ENCODE results near the gene IGSF5. TPM values are rescaled to one million over a fixed set of nuclear protein-coding genes. Genes with fewer than 3 reads are reported as not detected.

The IGSF5 gene
- total RNA-seq, 4 donors from 2014 or later = 0.50 to 1.9 TPM; not detected in 2

DNA sequence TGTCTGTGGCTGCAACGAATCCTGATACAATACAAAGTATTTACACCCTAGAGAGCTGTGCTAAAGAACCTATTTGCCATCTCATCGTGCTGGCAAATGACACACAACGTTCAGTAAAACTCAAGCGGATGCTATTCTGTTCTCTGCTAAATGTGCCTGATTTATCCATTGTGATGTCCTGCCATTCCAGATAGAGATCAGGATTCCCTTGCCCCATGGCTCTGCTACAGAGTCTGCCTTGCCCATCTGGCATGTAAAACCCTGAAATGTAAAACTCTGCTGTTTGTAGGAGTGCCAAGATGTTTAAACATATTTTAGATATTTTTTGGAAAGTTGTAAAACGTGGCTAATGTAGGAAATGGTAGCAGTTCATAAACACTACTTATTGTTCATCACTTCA, 20.0 kb upstream of the IGSF5 start:
- no peaks in the 10 kb centered on the region for H3K9me3 ChIP-seq
- 71 to 82% methylated on average over 2 to 5 of the region's 5 CpGs for WGBS, 2 donors (ENCODE audit: low coverage in 1 of 2)
- no peaks in the 10 kb centered on the region for H3K27me3 ChIP-seq
- H3K36me3 ChIP-seq = no peaks in the 10 kb centered on the region
- ATAC-seq = no peak
- no peak overlapping the region for H3K4me3 ChIP-seq
- H3K4me1 ChIP-seq = no peaks in the 10 kb centered on the region
- TF ChIP-seq POLR2AphosphoS5 (IDR thresholded peaks at IDR 0.05) (no peak), POLR2A (IDR thresholded peaks at IDR 0.05) (no peak)
- no peak overlapping the region for H3K27ac ChIP-seq

- H3K27ac ChIP-seq = no peak overlapping the region
- WGBS, 2 donors (ENCODE audit: low coverage in 1 of 2) = 92 to 97% methylated on average over 6 to 7 of the region's 7 CpGs
These were observed 18.9 kb upstream of the IGSF5 start for GRCh38 chr21:39726133-39726532.

GRCh38 chr21:39727401-39728120, 17.4 kb upstream of the IGSF5 start:
- peaks cover 0 to 9% (median 0%) of the 10 kb centered on the region in 3 donors for H3K9me3 ChIP-seq
- H3K4me1 ChIP-seq = no peaks in the 10 kb centered on the region
- H3K27ac ChIP-seq = no peak overlapping the region
- WGBS, 2 donors (ENCODE audit: low coverage in 1 of 2) = 84 to 94% methylated on average over 7 to 9 of the region's 15 CpGs
- H3K4me3 ChIP-seq = no peak overlapping the region
- H3K36me3 ChIP-seq = no peaks in the 10 kb centered on the region
- no peaks in the 10 kb centered on the region for H3K27me3 ChIP-seq
- no peak for ATAC-seq
- TF ChIP-seq POLR2AphosphoS5 (IDR thresholded peaks at IDR 0.05) (no peak), EP300 (IDR thresholded peaks at IDR 0.05) (no peak), POLR2A (IDR thresholded peaks at IDR 0.05) (no peak)
- TF ChIP-seq, protein P1, sequence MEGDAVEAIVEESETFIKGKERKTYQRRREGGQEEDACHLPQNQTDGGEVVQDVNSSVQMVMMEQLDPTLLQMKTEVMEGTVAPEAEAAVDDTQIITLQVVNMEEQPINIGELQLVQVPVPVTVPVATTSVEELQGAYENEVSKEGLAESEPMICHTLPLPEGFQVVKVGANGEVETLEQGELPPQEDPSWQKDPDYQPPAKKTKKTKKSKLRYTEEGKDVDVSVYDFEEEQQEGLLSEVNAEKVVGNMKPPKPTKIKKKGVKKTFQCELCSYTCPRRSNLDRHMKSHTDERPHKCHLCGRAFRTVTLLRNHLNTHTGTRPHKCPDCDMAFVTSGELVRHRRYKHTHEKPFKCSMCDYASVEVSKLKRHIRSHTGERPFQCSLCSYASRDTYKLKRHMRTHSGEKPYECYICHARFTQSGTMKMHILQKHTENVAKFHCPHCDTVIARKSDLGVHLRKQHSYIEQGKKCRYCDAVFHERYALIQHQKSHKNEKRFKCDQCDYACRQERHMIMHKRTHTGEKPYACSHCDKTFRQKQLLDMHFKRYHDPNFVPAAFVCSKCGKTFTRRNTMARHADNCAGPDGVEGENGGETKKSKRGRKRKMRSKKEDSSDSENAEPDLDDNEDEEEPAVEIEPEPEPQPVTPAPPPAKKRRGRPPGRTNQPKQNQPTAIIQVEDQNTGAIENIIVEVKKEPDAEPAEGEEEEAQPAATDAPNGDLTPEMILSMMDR (IDR thresholded peaks at IDR 0.05) = no peak

More at GRCh38 chr21:39726133-39726532, 18.9 kb upstream of the IGSF5 start:
- Histone ChIP-seq H3K9me3 (no peaks in the 10 kb centered on the region), H3K36me3 (no peaks in the 10 kb centered on the region), H3K4me3 (no peak overlapping the region), H3K27me3 (no peaks in the 10 kb centered on the region), H3K4me1 (no peaks in the 10 kb centered on the region)
- TF ChIP-seq EP300 (IDR thresholded peaks at IDR 0.05) (no peak), POLR2AphosphoS5 (IDR thresholded peaks at IDR 0.05) (no peak), POLR2A (IDR thresholded peaks at IDR 0.05) (no peak)
- TF ChIP-seq, protein P1 (IDR thresholded peaks at IDR 0.05) = no peak
- no peak for ATAC-seq

DNA sequence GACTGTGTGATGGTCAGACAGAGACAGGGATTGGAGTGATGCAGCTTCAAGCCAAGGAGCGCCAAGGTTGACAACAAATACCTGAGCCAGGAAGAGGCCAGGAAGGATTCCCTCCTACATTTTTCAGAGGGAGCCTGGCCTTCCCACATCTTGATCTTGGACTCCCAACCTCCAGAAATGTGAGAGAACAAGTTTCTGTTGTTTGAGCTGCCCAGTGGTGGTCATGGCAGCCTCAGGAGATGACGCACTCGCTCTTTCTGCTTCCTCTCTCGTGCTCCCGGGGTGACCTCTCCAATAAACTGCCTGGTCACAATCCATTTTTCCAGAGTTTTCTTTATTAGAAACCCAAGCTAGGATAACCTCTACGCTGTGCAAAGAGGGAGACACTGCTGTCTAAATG, 16.6 kb upstream of the IGSF5 start:
- no peaks in the 10 kb centered on the region for H3K27me3 ChIP-seq
- 76 to 77% methylated on average over 6 of the region's 6 CpGs for WGBS, 2 donors (ENCODE audit: low coverage in 1 of 2)
- peaks cover 0 to 9% (median 0%) of the 10 kb centered on the region in 3 donors for H3K9me3 ChIP-seq
- no peak overlapping the region for H3K4me3 ChIP-seq
- H3K4me1 ChIP-seq = no peaks in the 10 kb centered on the region
- H3K36me3 ChIP-seq = no peaks in the 10 kb centered on the region
- no peak overlapping the region for H3K27ac ChIP-seq
- ATAC-seq = no peak
- TF ChIP-seq, protein P1 (IDR thresholded peaks at IDR 0.05) = no peak
- TF ChIP-seq EP300 (IDR thresholded peaks at IDR 0.05) = no peak
- TF ChIP-seq POLR2A (IDR thresholded peaks at IDR 0.05) = no peak
- no peak for TF ChIP-seq POLR2AphosphoS5 (IDR thresholded peaks at IDR 0.05)

DNA sequence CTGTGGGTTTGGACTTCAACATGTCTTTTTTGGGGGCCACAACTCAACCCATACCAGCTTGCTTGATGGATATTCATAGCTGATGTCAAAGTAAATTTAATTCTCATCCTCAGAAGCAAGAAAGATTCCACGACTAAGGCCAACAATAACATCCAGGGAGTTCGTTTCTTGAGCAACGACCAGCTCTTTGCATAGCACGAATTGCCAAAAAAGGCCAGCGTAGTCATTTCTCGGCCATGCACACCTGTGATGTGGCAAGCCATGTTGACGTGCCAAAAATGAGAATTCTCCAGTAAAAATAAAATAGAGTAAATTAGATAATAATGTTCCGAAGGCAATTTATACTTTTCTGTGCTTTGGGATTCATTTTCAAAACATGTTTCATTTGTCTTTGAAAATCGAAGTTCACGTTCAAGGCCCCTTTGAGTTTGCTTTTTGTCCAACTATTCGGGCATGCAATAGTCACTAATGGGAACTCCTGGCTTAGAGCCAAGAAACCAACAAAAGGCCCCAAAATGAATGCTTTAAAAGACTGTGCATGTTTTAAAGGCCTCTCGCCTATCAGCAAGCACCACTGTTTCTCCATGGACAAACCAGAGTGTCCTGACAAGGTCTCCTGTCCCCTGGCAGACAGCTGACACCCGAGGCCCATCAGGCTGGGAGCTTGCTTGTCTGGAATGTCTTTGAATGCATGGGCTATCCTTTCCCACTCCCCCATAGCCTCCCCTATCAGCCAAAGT, 14.4 kb upstream of the IGSF5 start:
- Histone ChIP-seq H3K4me3 (no peak overlapping the region), H3K36me3 (no peaks in the 10 kb centered on the region), H3K9me3 (peaks cover 0 to 9% (median 0%) of the 10 kb centered on the region in 3 donors), H3K27me3 (no peaks in the 10 kb centered on the region), H3K27ac (peak overlapping the region in 3 of 4 donors; percentile 31 to 68 (median 66)), H3K4me1 (no peaks in the 10 kb centered on the region)
- no peak for ATAC-seq
- TF ChIP-seq POLR2A (IDR thresholded peaks at IDR 0.05) (no peak), POLR2AphosphoS5 (IDR thresholded peaks at IDR 0.05) (no peak), EP300 (IDR thresholded peaks at IDR 0.05) (no peak)
- TF ChIP-seq, protein P1 (IDR thresholded peaks at IDR 0.05) = no peak
- WGBS, 2 donors (ENCODE audit: low coverage in 1 of 2) = 44 to 52% methylated on average over 10 to 12 of the region's 13 CpGs
